Nephron progenitor cell (in vitro differentiated cells): ENCODE results near the gene TUBB.

Experiments
- DNase-seq: peaks from one replicate; pipeline ENCODE4 v3.0.0; 2021
- H3K27ac Mint-ChIP-seq: 2 replicates; pipeline ENCODE4 v1.8.0; 2021; ENCODE audit warnings: mild to moderate bottlenecking, moderate library complexity, mixed read lengths
- H3K27me3 Mint-ChIP-seq: 2 replicates; pipeline ENCODE4 v1.8.0; 2021; ENCODE audit warnings: mild to moderate bottlenecking, low read depth, mixed read lengths; ENCODE audit not compliant: poor library complexity
- H3K36me3 Mint-ChIP-seq: 2 replicates; pipeline ENCODE4 v1.8.0; 2021; ENCODE audit warnings: low read depth, mixed read lengths
- H3K4me1 Mint-ChIP-seq: 2 replicates; pipeline ENCODE4 v1.8.0; 2021; ENCODE audit warnings: mixed read lengths
- H3K4me3 Mint-ChIP-seq: 2 replicates; pipeline ENCODE4 v1.8.0; 2021; ENCODE audit warnings: mild to moderate bottlenecking, moderate library complexity, mixed read lengths
- H3K9me3 Mint-ChIP-seq: 2 replicates; pipeline ENCODE4 v1.8.0; 2021; ENCODE audit warnings: mild to moderate bottlenecking, moderate library complexity, mixed read lengths
- CTCF ChIP-seq: fragments of 200-600 bp; sonication (generic); IDR thresholded peaks from 2 replicates; pipeline ENCODE4 v1.5.0; 2021; ENCODE audit warnings: antibody characterized with exemption

The TUBB gene

GRCh38 chr6:30768634-30769087, 48.5 kb downstream of the TUBB start:
- peak overlapping the region; percentile 85 for H3K27ac Mint-ChIP-seq
- H3K36me3 Mint-ChIP-seq, result no peaks in the 10 kb centered on the region
- no peak for DNase-seq
- no peak for TF ChIP-seq CTCF
- peaks cover 9% of the 10 kb centered on the region for H3K27me3 Mint-ChIP-seq
- H3K4me1 Mint-ChIP-seq, result peaks cover 64% of the 10 kb centered on the region
- peak overlapping the region; percentile 24 for H3K4me3 Mint-ChIP-seq
- peaks cover 6% of the 10 kb centered on the region for H3K9me3 Mint-ChIP-seq

- DNase-seq, result peak; percentile 19
- no peak for TF ChIP-seq CTCF
- H3K27ac Mint-ChIP-seq, result peak overlapping the region; percentile 98
- H3K9me3 Mint-ChIP-seq, result peaks cover 6% of the 10 kb centered on the region
- H3K36me3 Mint-ChIP-seq, result no peaks in the 10 kb centered on the region
- peaks cover 64% of the 10 kb centered on the region for H3K4me1 Mint-ChIP-seq
- H3K4me3 Mint-ChIP-seq, result peak overlapping the region; percentile 61
- H3K27me3 Mint-ChIP-seq, result peaks cover 9% of the 10 kb centered on the region
Observed at GRCh38 chr6:30769088-30769852, 49.1 kb downstream of the TUBB start.

- H3K4me3 Mint-ChIP-seq, result peak overlapping the region; percentile 61
- peaks cover 6% of the 10 kb centered on the region for H3K9me3 Mint-ChIP-seq
- H3K4me1 Mint-ChIP-seq, result peaks cover 57% of the 10 kb centered on the region
- DNase-seq, result no peak
- H3K27me3 Mint-ChIP-seq, result peaks cover 9% of the 10 kb centered on the region
- H3K36me3 Mint-ChIP-seq, result no peaks in the 10 kb centered on the region
- TF ChIP-seq CTCF, result no peak
- peak overlapping the region; percentile 98 for H3K27ac Mint-ChIP-seq
Observed at GRCh38 chr6:30769853-30770524, 49.8 kb downstream of the TUBB start.

GRCh38 chr6:30770592-30770991, 50.4 kb downstream of the TUBB start:
- no peak for TF ChIP-seq CTCF
- Mint-ChIP-seq H3K27ac (no peak overlapping the region), H3K4me3 (no peak overlapping the region), H3K27me3 (peaks cover 9% of the 10 kb centered on the region), H3K4me1 (peaks cover 51% of the 10 kb centered on the region), H3K9me3 (peaks cover 6% of the 10 kb centered on the region), H3K36me3 (no peaks in the 10 kb centered on the region)
- no peak for DNase-seq

GRCh38 chr6:30774701-30775100, 54.5 kb downstream of the TUBB start:
- Mint-ChIP-seq H3K4me1 (peaks cover 38% of the 10 kb centered on the region), H3K36me3 (peaks cover 3% of the 10 kb centered on the region), H3K4me3 (no peak overlapping the region), H3K27me3 (peaks cover 4% of the 10 kb centered on the region), H3K27ac (no peak overlapping the region), H3K9me3 (peaks cover 11% of the 10 kb centered on the region)
- no peak for TF ChIP-seq CTCF
- DNase-seq, result no peak
